ENCODE data around the gene ANKRD63. TPM values are rescaled to one million over a fixed set of nuclear protein-coding genes. Genes with fewer than 3 reads are reported as not detected.

Gene ANKRD63
- total RNA-seq, 2 experiments from 2014 or later, result not detected

GRCh38 chr15:40281801-40282146 is 1.1 kb downstream of the ANKRD63 start:
- DNase-seq, result no peak
- no peak overlapping the region for H3K4me3 Mint-ChIP-seq
- H3K4me1 Mint-ChIP-seq, result peaks cover 2% of the 10 kb centered on the region
- no peaks in the 10 kb centered on the region for H3K9me3 Mint-ChIP-seq
- H3K36me3 Mint-ChIP-seq (ENCODE audit: low read depth), result peaks cover 3% of the 10 kb centered on the region
- peaks cover 47% of the 10 kb centered on the region for H3K27me3 Mint-ChIP-seq
- POLR2A ChIA-PET, result no interaction called here
- CTCF ChIA-PET, result no interaction called here
- H3K27ac Mint-ChIP-seq, result no peak overlapping the region

- Mint-ChIP-seq H3K36me3 (ENCODE audit: low read depth) (peaks cover 3% of the 10 kb centered on the region), H3K9me3 (no peaks in the 10 kb centered on the region), H3K4me1 (peaks cover 2% of the 10 kb centered on the region), H3K4me3 (peak overlapping the region; percentile 38), H3K27me3 (peaks cover 51% of the 10 kb centered on the region), H3K27ac (no peak overlapping the region)
- CTCF ChIA-PET, result interaction anchor here (1.0 to 10.3 kb wide), 7 partner anchors 28 to 141 kb away, joined by 3 to 262 read pairs (median 20); partner anchors contain the start of genes CCDC9B and PLCB2
- POLR2A ChIA-PET, result interaction anchor here (1.3 to 1.4 kb wide), 2 partner anchors 31 to 52 kb away, joined by 3 read pairs; no protein-coding TSS in a partner anchor
- DNase-seq, result no peak
Observed at GRCh38 chr15:40281057-40281800, 1.6 kb downstream of the ANKRD63 start.

- POLR2A ChIA-PET, result interaction anchor here (0.7 to 1.4 kb wide), 3 partner anchors 28 to 53 kb away, joined by 3 read pairs; partner anchors contain the start of gene PLCB2
- H3K9me3 Mint-ChIP-seq, result no peaks in the 10 kb centered on the region
- no peaks in the 10 kb centered on the region for H3K36me3 Mint-ChIP-seq (ENCODE audit: low read depth)
- DNase-seq, result no peak
- H3K27me3 Mint-ChIP-seq, result peaks cover 51% of the 10 kb centered on the region
- H3K4me1 Mint-ChIP-seq, result peaks cover 2% of the 10 kb centered on the region
- no peak overlapping the region for H3K4me3 Mint-ChIP-seq
- H3K27ac Mint-ChIP-seq, result no peak overlapping the region
- CTCF ChIA-PET, result interaction anchor here (0.6 to 10.3 kb wide), 12 partner anchors 13 to 229 kb away, joined by 3 to 262 read pairs (median 5); partner anchors contain the start of genes CCDC9B and PLCB2
Observed at GRCh38 chr15:40280260-40281056, 2.4 kb downstream of the ANKRD63 start.

GRCh38 chr15:40279437-40280141 is 3.3 kb downstream of the ANKRD63 start:
- Mint-ChIP-seq H3K9me3 (no peaks in the 10 kb centered on the region), H3K27ac (no peak overlapping the region), H3K4me3 (no peak overlapping the region), H3K36me3 (ENCODE audit: low read depth) (no peaks in the 10 kb centered on the region), H3K27me3 (peaks cover 51% of the 10 kb centered on the region), H3K4me1 (peaks cover 3% of the 10 kb centered on the region)
- peak; percentile 71 for DNase-seq
- POLR2A ChIA-PET, result interaction anchor here (0.7 to 1.9 kb wide), 8 partner anchors 10 to 232 kb away, joined by 3 to 8 read pairs (median 3); partner anchors contain the start of gene PLCB2
- CTCF ChIA-PET, result interaction anchor here (0.6 to 10.3 kb wide), 42 partner anchors 8 to 494 kb away, joined by 3 to 262 read pairs (median 4); partner anchors contain the start of genes CCDC9B, INAFM2, IVD and PLCB2

- no peaks in the 10 kb centered on the region for H3K36me3 Mint-ChIP-seq (ENCODE audit: low read depth)
- ChIA-PET POLR2A (interaction anchor here (0.7 to 1.9 kb wide), 5 partner anchors 11 to 76 kb away, joined by 3 to 8 read pairs (median 3); partner anchors contain the start of gene PLCB2), CTCF (interaction anchor here (0.6 to 10.3 kb wide), 8 partner anchors 31 to 231 kb away, joined by 3 to 262 read pairs (median 8); partner anchors contain the start of genes CCDC9B, INAFM2 and PLCB2)
- peaks cover 3% of the 10 kb centered on the region for H3K4me1 Mint-ChIP-seq
- no peak overlapping the region for H3K4me3 Mint-ChIP-seq
- peaks cover 40% of the 10 kb centered on the region for H3K27me3 Mint-ChIP-seq
- DNase-seq, result no peak
- no peak overlapping the region for H3K27ac Mint-ChIP-seq
- H3K9me3 Mint-ChIP-seq, result no peaks in the 10 kb centered on the region
Observed at GRCh38 chr15:40278026-40278425, 4.8 kb downstream of the ANKRD63 start.

GRCh38 chr15:40277471-40277870 is 5.4 kb downstream of the ANKRD63 start:
- POLR2A ChIA-PET, result interaction anchor here (0.7 to 1.9 kb wide), 3 partner anchors 31 to 60 kb away, joined by 3 to 8 read pairs (median 4); partner anchors contain the start of gene PLCB2

GRCh38 chr15:40276927-40277326 is 5.9 kb downstream of the ANKRD63 start:
- Mint-ChIP-seq H3K36me3 (ENCODE audit: low read depth) (no peaks in the 10 kb centered on the region), H3K27me3 (peaks cover 40% of the 10 kb centered on the region), H3K27ac (no peak overlapping the region), H3K4me3 (no peak overlapping the region), H3K9me3 (no peaks in the 10 kb centered on the region), H3K4me1 (peaks cover 3% of the 10 kb centered on the region)
- DNase-seq, result no peak
- ChIA-PET CTCF (interaction anchor here (1.4 to 10.3 kb wide), 4 partner anchors 32 to 230 kb away, joined by 3 to 262 read pairs (median 122); partner anchors contain the start of gene PLCB2), POLR2A (interaction anchor here (1.0 kb wide), 1 partner anchor 230 kb away, joined by 4 read pairs; no protein-coding TSS in a partner anchor)

More at GRCh38 chr15:40277471-40277870, 5.4 kb downstream of the ANKRD63 start:
- CTCF ChIA-PET, result interaction anchor here (0.6 to 10.3 kb wide), 6 partner anchors 32 to 230 kb away, joined by 3 to 262 read pairs (median 64); partner anchors contain the start of genes CCDC9B and PLCB2
- no peak for DNase-seq
- Mint-ChIP-seq H3K9me3 (no peaks in the 10 kb centered on the region), H3K27ac (no peak overlapping the region), H3K27me3 (peaks cover 40% of the 10 kb centered on the region), H3K4me1 (peaks cover 3% of the 10 kb centered on the region), H3K36me3 (ENCODE audit: low read depth) (no peaks in the 10 kb centered on the region), H3K4me3 (no peak overlapping the region)

- no peaks in the 10 kb centered on the region for H3K36me3 Mint-ChIP-seq (ENCODE audit: low read depth)
- no peak overlapping the region for H3K4me3 Mint-ChIP-seq
- H3K9me3 Mint-ChIP-seq, result no peaks in the 10 kb centered on the region
- no peak overlapping the region for H3K27ac Mint-ChIP-seq
- DNase-seq, result no peak
- peaks cover 3% of the 10 kb centered on the region for H3K4me1 Mint-ChIP-seq
- H3K27me3 Mint-ChIP-seq, result peaks cover 35% of the 10 kb centered on the region
- POLR2A ChIA-PET, result interaction anchor here (1.0 kb wide), 1 partner anchor 229 kb away, joined by 4 read pairs; no protein-coding TSS in a partner anchor
- CTCF ChIA-PET, result interaction anchor here (1.2 to 10.3 kb wide), 10 partner anchors 12 to 489 kb away, joined by 3 to 262 read pairs (median 10); partner anchors contain the start of gene PLCB2
Observed at GRCh38 chr15:40275954-40276353, 6.9 kb downstream of the ANKRD63 start.

GRCh38 chr15:40275523-40275922 is 7.3 kb downstream of the ANKRD63 start:
- ChIA-PET POLR2A (no interaction called here), CTCF (interaction anchor here (1.0 to 10.3 kb wide), 14 partner anchors 12 to 488 kb away, joined by 3 to 262 read pairs (median 9); partner anchors contain the start of genes CCDC9B, PLCB2 and SRP14)
- no peak overlapping the region for H3K4me3 Mint-ChIP-seq
- DNase-seq, result no peak
- peaks cover 3% of the 10 kb centered on the region for H3K4me1 Mint-ChIP-seq
- no peaks in the 10 kb centered on the region for H3K9me3 Mint-ChIP-seq
- no peaks in the 10 kb centered on the region for H3K36me3 Mint-ChIP-seq (ENCODE audit: low read depth)
- no peak overlapping the region for H3K27ac Mint-ChIP-seq
- peaks cover 31% of the 10 kb centered on the region for H3K27me3 Mint-ChIP-seq

- Mint-ChIP-seq H3K4me3 (no peak overlapping the region), H3K27ac (no peak overlapping the region), H3K4me1 (peaks cover 5% of the 10 kb centered on the region), H3K36me3 (ENCODE audit: low read depth) (no peaks in the 10 kb centered on the region), H3K9me3 (no peaks in the 10 kb centered on the region), H3K27me3 (peaks cover 26% of the 10 kb centered on the region)
- CTCF ChIA-PET, result interaction anchor here (0.6 to 10.3 kb wide), 42 partner anchors 9 to 492 kb away, joined by 3 to 262 read pairs (median 4); partner anchors contain the start of genes ANKRD63, CCDC9B, FSIP1 and INAFM2
- POLR2A ChIA-PET, result interaction anchor here (0.5 to 2.3 kb wide), 5 partner anchors 11 to 229 kb away, joined by 3 to 8 read pairs (median 3); partner anchors contain the start of gene PLCB2
- peak; percentile 90 for DNase-seq
Observed at GRCh38 chr15:40274350-40275274, 8.3 kb downstream of the ANKRD63 start.

GRCh38 chr15:40273428-40273827 is 9.4 kb downstream of the ANKRD63 start:
- ChIA-PET CTCF (interaction anchor here (0.6 to 10.3 kb wide), 21 partner anchors 9 to 610 kb away, joined by 3 to 262 read pairs (median 4); partner anchors contain the start of genes ANKRD63, PAK6, PLCB2 and SRP14), POLR2A (interaction anchor here (1.0 to 2.3 kb wide), 2 partner anchors 40 to 56 kb away, joined by 3 to 8 read pairs; no protein-coding TSS in a partner anchor)
- no peaks in the 10 kb centered on the region for H3K9me3 Mint-ChIP-seq
- peaks cover 16% of the 10 kb centered on the region for H3K27me3 Mint-ChIP-seq
- H3K36me3 Mint-ChIP-seq (ENCODE audit: low read depth), result no peaks in the 10 kb centered on the region
- no peak overlapping the region for H3K27ac Mint-ChIP-seq
- no peak for DNase-seq
- no peak overlapping the region for H3K4me3 Mint-ChIP-seq
- peaks cover 5% of the 10 kb centered on the region for H3K4me1 Mint-ChIP-seq
